Measurements from ENCODE around the gene SH3BP4. TPM values are rescaled to one million over a fixed set of nuclear protein-coding genes. Genes with fewer than 3 reads are reported as not detected.

SH3BP4 gene
- total and polyA plus RNA-seq, 2 of the 8 experiments (the other 6 are each of a cell fraction or from before 2014, with no cell fraction given), result 28.3 to 35.4 TPM

DNA sequence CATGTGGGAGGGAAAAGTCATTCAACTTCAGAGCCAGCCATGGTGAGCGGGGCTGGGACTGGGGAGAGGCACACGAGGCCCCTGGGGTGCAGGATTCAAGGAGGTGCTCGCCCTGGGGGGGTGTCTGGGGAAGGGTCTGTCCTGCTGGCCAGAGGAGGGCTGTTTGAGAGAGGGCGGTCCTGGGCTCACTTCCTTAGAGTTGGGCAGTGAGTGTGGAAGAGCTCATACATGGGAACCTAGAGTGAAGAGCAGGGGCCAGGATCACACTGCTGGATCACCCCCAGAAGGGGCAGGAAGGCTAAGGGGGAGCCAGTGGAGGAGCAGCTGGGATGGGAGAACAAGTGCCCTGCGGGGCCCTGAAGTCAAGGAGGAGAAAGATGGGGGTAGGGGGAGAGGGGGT is 6.5 kb downstream of the SH3BP4 start:
- Histone ChIP-seq H3K23ac (ENCODE audit: insufficient read length) (no peak overlapping the region), H4K8ac (ENCODE audit: extremely low read depth, insufficient read depth, low read length) (no peak overlapping the region), H4K5ac (ENCODE audit: insufficient read length, low read depth, low read length) (no peak overlapping the region), H3K4me2 (ENCODE audit: insufficient read depth in 1 of 2, low read depth in 2 of 2, low read length in 2 of 2) (no peak overlapping the region), H3K4me3 (ENCODE audit: extremely low read depth in 1 of 4, insufficient read depth in 2 of 4, low read depth in 3 of 4, low read length in 4 of 4) (no peak overlapping the region), H3K56ac (replicated peaks; ENCODE audit: insufficient read length, low read depth, low read length) (no peak overlapping the region), H4K91ac (replicated peaks; ENCODE audit: insufficient read length, low read length) (no peak overlapping the region), H3K27ac (ENCODE audit: low read depth, low read length) (no peak overlapping the region), H2BK15ac (ENCODE audit: low read length) (no peak overlapping the region), H2BK12ac (ENCODE audit: low read depth, low read length) (no peak overlapping the region), H3K9me3 (ENCODE audit: insufficient read depth in 2 of 2, low read depth in 1 of 2, low read length in 1 of 2) (no peaks in the 10 kb centered on the region), H3K79me2 (ENCODE audit: control insufficient read depth in 1 of 2, insufficient read depth in 2 of 2, low read length in 2 of 2) (peaks cover 44 to 93% of the 10 kb centered on the region in 2 experiments), H2AK5ac (ENCODE audit: low read depth, low read length) (no peak overlapping the region), H2BK5ac (ENCODE audit: low read depth, low read length) (no peak overlapping the region), H3K36me3 (ENCODE audit: control insufficient read depth in 2 of 4, insufficient read depth in 4 of 4, low read length in 3 of 4) (no peaks in the 10 kb centered on the region; a peak in 1 of 8 replicates), H2BK20ac (ENCODE audit: low read length) (no peak overlapping the region), H3K79me1 (ENCODE audit: low read depth, low read length) (peaks cover 10% of the 10 kb centered on the region), H3K18ac (ENCODE audit: extremely low read depth, low read length) (no peak overlapping the region), H3K9ac (replicated peaks in 1 of 4; ENCODE audit: extremely low read depth in 1 of 4, low read depth in 3 of 4, low read length in 3 of 4) (no peak overlapping the region), H3K4me1 (replicated peaks in 1 of 4; ENCODE audit: control insufficient read depth in 3 of 4, insufficient read depth in 4 of 4, low read length in 3 of 4) (peaks cover 17 to 37% (median 31%) of the 10 kb centered on the region in 4 experiments), H3K27me3 (replicated peaks in 1 of 4; ENCODE audit: control insufficient read depth in 3 of 4, extremely low read depth in 1 of 4, insufficient read depth in 3 of 4, low read length in 3 of 4) (no peaks in the 10 kb centered on the region; a peak in 1 of 7 replicates), H3K4ac (replicated peaks; ENCODE audit: insufficient read length, low read depth, low read length) (no peak overlapping the region), H3K23me2 (ENCODE audit: low read depth, low read length) (peaks cover 2% of the 10 kb centered on the region), H2AFZ (ENCODE audit: low read length) (no peak overlapping the region), H3K14ac (ENCODE audit: insufficient read length) (no peak overlapping the region), H2BK120ac (replicated peaks; ENCODE audit: low read depth, low read length) (no peak overlapping the region), H4K20me1 (replicated peaks in 1 of 2; ENCODE audit: control insufficient read depth in 1 of 2, insufficient read depth in 2 of 2, low read length in 2 of 2) (peaks cover 11 to 15% of the 10 kb centered on the region in 2 experiments)
- DNase-seq (ENCODE audit: low read depth in 1 of 2, low spot score in 2 of 2) (no peak), FAIRE-seq (no peak)
- POLR2A ChIA-PET (ENCODE audit: partially characterized antibody), result interaction anchor here (0.9 to 1.7 kb wide), 3 partner anchors 9 to 98 kb away, joined by 4 read pairs; no protein-coding TSS in a partner anchor
- CTCF ChIA-PET (ENCODE audit: partially characterized antibody), result interaction anchor here (0.6 to 2.2 kb wide), 8 partner anchors 19 to 213 kb away, joined by 3 to 9 read pairs (median 3); no protein-coding TSS in a partner anchor
- WGBS, 2 experiments (ENCODE audit: extremely low coverage in 1 of 2, insufficient coverage in 1 of 2, insufficient read length in 1 of 2, insufficient replicate concordance in 2 of 2, low coverage in 1 of 2, low lambda C conversion rate in 2 of 2, missing lambda C conversion rate in 1 of 2), result 79% methylated on average over 5 of the region's 5 CpGs; no CpG with 5 or more reads in 1 of the 2 experiments
- no peak for TF ChIP-seq MAFK (IDR thresholded peaks at IDR 0.05; ENCODE audit: low read depth, low read length)
- no peak for TF ChIP-seq ASH2L (IDR thresholded peaks at IDR 0.05; ENCODE audit: low read length)
- TF ChIP-seq JUND (IDR thresholded peaks at IDR 0.05; ENCODE audit: low read length), result no peak
- no peak for TF ChIP-seq NANOG (IDR thresholded peaks at IDR 0.05; ENCODE audit: insufficient read depth, low read depth, low read length, poor library complexity, severe bottlenecking)
- TF ChIP-seq, protein P1, sequence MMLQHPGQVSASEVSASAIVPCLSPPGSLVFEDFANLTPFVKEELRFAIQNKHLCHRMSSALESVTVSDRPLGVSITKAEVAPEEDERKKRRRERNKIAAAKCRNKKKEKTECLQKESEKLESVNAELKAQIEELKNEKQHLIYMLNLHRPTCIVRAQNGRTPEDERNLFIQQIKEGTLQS (IDR thresholded peaks at IDR 0.05; ENCODE audit: insufficient read depth, low read depth, low read length), result no peak
- no peak for TF ChIP-seq SP4 (IDR thresholded peaks at IDR 0.05; ENCODE audit: low read length)
- TF ChIP-seq SIN3A (conservative IDR thresholded peaks at IDR 0.05 in 1 of 2, IDR thresholded peaks at IDR 0.05 in 1 of 2; ENCODE audit: low read depth in 1 of 2, low read length in 2 of 2), result no peak
- no peak for TF ChIP-seq RNF2 (IDR thresholded peaks at IDR 0.05; ENCODE audit: borderline replicate concordance, low read depth, low read length, missing control alignments, poor library complexity, severe bottlenecking)
- TF ChIP-seq, protein P2, sequence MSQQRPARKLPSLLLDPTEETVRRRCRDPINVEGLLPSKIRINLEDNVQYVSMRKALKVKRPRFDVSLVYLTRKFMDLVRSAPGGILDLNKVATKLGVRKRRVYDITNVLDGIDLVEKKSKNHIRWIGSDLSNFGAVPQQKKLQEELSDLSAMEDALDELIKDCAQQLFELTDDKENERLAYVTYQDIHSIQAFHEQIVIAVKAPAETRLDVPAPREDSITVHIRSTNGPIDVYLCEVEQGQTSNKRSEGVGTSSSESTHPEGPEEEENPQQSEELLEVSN (IDR thresholded peaks at IDR 0.05), result no peak
- no peak for TF ChIP-seq NRF1 (IDR thresholded peaks at IDR 0.05; ENCODE audit: low read depth, low read length)
- TF ChIP-seq TEAD4 (IDR thresholded peaks at IDR 0.05; ENCODE audit: low read depth, low read length), result no peak
- no peak for TF ChIP-seq SIX5 (IDR thresholded peaks at IDR 0.05; ENCODE audit: low read depth, low read length)
- TF ChIP-seq CHD2 (IDR thresholded peaks at IDR 0.05; ENCODE audit: low read length), result no peak
